ENCODE data around the gene NDUFA11.

- TF ChIP-seq CTCF (IDR thresholded peaks at IDR 0.05; ENCODE audit: low read depth, low read length, poor library complexity, severe bottlenecking): no peak
- TF ChIP-seq EZH2phosphoT487 (IDR thresholded peaks at IDR 0.05; ENCODE audit: borderline replicate concordance, low read length): no peak
Observed at GRCh38 chr19:5932146-5932545, 28.6 kb upstream of the NDUFA11 start.

Data from DOHH2 (cell line).